ENCODE data around the gene LXN.

DNA sequence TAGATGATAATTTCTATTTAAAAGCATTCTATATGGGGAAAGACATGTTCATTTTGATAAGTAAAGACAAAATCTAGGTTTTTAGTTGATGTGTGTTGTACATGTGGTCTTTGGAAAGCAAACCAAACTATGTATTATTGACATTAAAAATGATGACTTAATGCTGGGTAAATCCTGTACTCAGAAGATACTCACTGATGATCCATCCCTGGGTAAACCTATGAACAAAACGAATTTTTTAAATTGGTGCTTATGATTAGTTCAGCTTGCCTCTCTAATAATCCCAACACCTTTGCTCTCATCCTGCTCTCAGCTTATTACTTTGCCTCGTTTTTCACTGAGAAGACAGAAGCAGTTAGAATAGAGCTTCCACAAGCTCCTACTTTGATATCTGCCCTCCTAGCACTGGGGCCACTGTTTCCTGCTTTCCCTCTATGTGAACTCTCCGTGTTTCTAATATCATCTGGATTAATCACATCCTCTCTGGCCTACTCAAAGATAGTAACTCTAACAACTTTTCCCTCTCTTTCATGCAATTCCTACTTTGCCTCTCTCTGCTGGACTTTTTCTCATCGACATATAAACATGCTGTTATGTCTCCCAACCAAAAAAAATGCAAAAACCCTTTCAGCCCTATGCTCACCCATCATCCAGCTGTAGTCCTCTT lies 30.5 kb upstream of the LXN start:
- TF ChIP-seq, protein P1, sequence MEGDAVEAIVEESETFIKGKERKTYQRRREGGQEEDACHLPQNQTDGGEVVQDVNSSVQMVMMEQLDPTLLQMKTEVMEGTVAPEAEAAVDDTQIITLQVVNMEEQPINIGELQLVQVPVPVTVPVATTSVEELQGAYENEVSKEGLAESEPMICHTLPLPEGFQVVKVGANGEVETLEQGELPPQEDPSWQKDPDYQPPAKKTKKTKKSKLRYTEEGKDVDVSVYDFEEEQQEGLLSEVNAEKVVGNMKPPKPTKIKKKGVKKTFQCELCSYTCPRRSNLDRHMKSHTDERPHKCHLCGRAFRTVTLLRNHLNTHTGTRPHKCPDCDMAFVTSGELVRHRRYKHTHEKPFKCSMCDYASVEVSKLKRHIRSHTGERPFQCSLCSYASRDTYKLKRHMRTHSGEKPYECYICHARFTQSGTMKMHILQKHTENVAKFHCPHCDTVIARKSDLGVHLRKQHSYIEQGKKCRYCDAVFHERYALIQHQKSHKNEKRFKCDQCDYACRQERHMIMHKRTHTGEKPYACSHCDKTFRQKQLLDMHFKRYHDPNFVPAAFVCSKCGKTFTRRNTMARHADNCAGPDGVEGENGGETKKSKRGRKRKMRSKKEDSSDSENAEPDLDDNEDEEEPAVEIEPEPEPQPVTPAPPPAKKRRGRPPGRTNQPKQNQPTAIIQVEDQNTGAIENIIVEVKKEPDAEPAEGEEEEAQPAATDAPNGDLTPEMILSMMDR (IDR thresholded peaks at IDR 0.05) = no peak
- TF ChIP-seq POLR2A (IDR thresholded peaks at IDR 0.05) = no peak

Data from body of pancreas (tissue), 4 donors.